Measurements from ENCODE around the gene VIPAS39.

DNA sequence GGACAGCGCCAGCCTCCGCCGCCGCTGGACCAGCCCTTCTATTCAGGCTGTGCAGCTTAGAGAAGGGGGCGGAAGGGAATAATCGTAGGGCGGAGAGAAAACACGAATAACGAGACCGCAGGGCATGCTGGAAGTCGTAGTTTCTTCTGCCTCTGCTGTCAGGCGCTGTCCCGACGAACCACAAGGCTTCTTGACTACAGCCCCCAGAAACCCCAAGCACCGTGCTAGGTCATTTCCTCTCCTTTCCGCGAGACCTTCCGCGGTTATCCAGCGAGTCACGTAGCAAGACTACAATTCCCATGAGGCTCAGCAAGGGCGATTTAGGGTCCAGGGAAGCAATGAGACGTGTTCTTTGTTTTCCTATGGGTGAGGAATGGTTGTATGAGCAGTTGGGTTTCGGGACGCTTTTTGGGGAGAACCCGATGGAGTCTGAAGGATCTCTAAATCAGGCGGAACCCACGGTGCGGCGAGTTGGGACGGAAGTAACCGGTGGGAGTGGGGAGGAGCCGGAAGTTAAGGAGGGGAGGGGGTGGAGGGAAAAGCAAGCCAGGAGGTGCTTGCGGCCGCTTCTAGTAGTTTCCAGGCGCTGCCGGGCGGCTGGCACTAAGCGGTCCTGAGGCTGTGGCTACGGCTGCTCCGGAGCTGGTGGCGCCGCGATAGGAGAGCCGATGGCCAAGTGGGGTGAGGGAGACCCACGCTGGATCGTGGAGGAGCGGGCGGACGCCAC, at the start of gene VIPAS39, which contains the start of gene AHSA1:
- TF ChIP-seq RBAK (CRISPR knock-in tag; IDR thresholded peaks at IDR 0.05) = no peak
- TF ChIP-seq RFX5 (IDR thresholded peaks at IDR 0.05; ENCODE audit: low read depth, low read length) = no peak
- no peak for TF ChIP-seq EZH2 (conservative IDR thresholded peaks at IDR 0.05; ENCODE audit: low read depth, low read length)
- TF ChIP-seq, protein P1, sequence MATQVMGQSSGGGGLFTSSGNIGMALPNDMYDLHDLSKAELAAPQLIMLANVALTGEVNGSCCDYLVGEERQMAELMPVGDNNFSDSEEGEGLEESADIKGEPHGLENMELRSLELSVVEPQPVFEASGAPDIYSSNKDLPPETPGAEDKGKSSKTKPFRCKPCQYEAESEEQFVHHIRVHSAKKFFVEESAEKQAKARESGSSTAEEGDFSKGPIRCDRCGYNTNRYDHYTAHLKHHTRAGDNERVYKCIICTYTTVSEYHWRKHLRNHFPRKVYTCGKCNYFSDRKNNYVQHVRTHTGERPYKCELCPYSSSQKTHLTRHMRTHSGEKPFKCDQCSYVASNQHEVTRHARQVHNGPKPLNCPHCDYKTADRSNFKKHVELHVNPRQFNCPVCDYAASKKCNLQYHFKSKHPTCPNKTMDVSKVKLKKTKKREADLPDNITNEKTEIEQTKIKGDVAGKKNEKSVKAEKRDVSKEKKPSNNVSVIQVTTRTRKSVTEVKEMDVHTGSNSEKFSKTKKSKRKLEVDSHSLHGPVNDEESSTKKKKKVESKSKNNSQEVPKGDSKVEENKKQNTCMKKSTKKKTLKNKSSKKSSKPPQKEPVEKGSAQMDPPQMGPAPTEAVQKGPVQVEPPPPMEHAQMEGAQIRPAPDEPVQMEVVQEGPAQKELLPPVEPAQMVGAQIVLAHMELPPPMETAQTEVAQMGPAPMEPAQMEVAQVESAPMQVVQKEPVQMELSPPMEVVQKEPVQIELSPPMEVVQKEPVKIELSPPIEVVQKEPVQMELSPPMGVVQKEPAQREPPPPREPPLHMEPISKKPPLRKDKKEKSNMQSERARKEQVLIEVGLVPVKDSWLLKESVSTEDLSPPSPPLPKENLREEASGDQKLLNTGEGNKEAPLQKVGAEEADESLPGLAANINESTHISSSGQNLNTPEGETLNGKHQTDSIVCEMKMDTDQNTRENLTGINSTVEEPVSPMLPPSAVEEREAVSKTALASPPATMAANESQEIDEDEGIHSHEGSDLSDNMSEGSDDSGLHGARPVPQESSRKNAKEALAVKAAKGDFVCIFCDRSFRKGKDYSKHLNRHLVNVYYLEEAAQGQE (IDR thresholded peaks at IDR 0.05; ENCODE audit: borderline replicate concordance in 1 of 2, low read depth in 1 of 2, low read length in 2 of 2) = peak in 1 of 2 experiments; percentile 39; a peak in 1 of 4 replicates
- TF ChIP-seq, protein P2, sequence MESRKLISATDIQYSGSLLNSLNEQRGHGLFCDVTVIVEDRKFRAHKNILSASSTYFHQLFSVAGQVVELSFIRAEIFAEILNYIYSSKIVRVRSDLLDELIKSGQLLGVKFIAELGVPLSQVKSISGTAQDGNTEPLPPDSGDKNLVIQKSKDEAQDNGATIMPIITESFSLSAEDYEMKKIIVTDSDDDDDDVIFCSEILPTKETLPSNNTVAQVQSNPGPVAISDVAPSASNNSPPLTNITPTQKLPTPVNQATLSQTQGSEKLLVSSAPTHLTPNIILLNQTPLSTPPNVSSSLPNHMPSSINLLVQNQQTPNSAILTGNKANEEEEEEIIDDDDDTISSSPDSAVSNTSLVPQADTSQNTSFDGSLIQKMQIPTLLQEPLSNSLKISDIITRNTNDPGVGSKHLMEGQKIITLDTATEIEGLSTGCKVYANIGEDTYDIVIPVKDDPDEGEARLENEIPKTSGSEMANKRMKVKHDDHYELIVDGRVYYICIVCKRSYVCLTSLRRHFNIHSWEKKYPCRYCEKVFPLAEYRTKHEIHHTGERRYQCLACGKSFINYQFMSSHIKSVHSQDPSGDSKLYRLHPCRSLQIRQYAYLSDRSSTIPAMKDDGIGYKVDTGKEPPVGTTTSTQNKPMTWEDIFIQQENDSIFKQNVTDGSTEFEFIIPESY (CRISPR knock-in tag; IDR thresholded peaks at IDR 0.05) = 0 out of 2 replicates have a peak, but pooled peaks have one; percentile 4
- TF ChIP-seq GABPB1 (CRISPR knock-in tag; IDR thresholded peaks at IDR 0.05) = peak; percentile 96
- peak; percentile 73; the same call in 1 of the 2 replicates for TF ChIP-seq ZNF350 (CRISPR knock-in tag; IDR thresholded peaks at IDR 0.05; ENCODE audit: borderline replicate concordance, low read depth)
- TF ChIP-seq, protein P3, sequence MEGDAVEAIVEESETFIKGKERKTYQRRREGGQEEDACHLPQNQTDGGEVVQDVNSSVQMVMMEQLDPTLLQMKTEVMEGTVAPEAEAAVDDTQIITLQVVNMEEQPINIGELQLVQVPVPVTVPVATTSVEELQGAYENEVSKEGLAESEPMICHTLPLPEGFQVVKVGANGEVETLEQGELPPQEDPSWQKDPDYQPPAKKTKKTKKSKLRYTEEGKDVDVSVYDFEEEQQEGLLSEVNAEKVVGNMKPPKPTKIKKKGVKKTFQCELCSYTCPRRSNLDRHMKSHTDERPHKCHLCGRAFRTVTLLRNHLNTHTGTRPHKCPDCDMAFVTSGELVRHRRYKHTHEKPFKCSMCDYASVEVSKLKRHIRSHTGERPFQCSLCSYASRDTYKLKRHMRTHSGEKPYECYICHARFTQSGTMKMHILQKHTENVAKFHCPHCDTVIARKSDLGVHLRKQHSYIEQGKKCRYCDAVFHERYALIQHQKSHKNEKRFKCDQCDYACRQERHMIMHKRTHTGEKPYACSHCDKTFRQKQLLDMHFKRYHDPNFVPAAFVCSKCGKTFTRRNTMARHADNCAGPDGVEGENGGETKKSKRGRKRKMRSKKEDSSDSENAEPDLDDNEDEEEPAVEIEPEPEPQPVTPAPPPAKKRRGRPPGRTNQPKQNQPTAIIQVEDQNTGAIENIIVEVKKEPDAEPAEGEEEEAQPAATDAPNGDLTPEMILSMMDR (CRISPR knock-in tag; IDR thresholded peaks at IDR 0.05) = peak; percentile 28; the same call in 1 of the 2 replicates
- TF ChIP-seq YY1 (IDR thresholded peaks at IDR 0.05; ENCODE audit: insufficient read depth, insufficient replicate concordance, low read depth, low read length) = no peak
- TF ChIP-seq, protein P4, sequence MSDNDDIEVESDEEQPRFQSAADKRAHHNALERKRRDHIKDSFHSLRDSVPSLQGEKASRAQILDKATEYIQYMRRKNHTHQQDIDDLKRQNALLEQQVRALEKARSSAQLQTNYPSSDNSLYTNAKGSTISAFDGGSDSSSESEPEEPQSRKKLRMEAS (IDR thresholded peaks at IDR 0.05) = peak; percentile 60
- no peak for TF ChIP-seq TCF12 (IDR thresholded peaks at IDR 0.05)
- TF ChIP-seq TCF12 (CRISPR knock-in tag; IDR thresholded peaks at IDR 0.05) = no peak
- no peak for TF ChIP-seq FOXP1 (IDR thresholded peaks at IDR 0.05)
- no peak for TF ChIP-seq FOXP1 (CRISPR knock-in tag; IDR thresholded peaks at IDR 0.05)
